Measurements from ENCODE around the gene MACROD1.

Gene MACROD1

DNA sequence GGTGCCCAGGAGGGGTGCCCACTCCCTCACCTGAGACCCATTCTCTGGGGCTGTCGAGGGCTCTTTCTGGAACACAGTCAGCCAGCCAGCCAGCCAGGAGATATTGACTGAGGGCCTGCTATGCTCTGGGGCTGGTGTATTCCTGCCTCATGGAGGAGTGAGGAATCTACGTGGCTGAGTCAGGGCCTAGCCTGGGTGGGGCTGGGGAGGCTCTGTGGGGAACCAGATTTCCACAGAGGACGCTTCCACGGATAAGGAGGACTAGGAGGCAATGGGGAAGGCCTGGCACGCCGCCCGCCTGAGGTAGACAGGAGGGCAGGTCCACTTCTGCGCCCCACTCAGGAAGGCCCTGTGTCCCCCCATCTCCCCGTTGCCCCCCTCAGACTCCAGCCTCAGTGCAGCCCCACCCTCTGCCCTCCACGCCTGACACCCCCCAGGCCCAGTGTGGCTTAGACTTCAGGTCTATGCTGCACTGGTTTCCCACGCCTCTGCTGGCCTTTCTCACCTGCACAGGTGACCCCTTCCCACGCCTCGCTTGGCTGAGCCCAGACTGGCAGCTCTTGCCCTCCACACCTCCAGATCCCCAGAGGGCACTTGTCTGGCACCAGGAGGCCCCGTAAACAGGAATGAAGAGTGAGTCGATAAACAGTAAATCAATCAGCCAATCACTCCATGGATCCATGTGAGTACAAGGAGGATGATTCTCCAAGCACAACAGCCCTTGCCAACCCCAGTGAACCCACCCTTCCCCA is 37.5 kb downstream of the MACROD1 start:
- DNase-seq: no peak

DNA sequence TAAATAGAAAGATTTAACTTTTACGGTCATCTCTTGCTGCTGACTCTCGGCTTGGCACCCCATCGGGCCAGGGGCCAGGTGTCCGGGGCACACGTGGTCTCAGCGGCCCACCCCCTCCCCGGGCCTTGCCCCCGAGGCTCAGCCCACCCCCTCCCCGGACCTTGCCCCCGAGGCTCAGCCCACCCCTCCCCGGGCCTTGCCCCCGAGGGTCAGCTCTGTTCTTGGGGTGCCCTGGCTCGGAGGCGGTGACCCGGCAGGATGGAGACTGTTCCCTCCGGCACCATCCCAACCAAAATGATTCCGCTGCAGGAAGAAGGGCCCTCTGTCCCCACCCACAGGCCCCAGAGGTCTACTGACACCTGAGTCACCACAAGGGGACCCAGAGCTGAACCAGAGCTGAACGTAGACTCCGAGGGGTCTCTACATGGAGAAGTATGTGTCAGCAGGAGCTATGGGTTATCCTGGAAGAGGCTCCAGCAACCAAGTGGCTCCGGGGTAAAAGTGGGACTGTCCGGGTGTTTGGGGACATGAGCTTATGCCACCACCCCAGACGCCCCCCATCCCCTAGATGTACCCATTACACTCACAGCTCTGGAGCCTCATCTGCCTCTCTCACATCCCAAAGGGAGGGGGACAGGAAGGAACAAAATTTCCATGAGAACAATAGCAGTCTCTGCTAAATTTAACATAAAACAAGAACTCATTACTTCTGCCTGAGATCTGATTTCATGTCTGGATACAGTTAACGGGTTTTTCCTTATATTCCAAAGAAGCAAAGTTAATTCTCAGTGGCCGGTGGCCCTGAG is 38.4 kb downstream of the MACROD1 start:
- DNase-seq: no peak

DNA sequence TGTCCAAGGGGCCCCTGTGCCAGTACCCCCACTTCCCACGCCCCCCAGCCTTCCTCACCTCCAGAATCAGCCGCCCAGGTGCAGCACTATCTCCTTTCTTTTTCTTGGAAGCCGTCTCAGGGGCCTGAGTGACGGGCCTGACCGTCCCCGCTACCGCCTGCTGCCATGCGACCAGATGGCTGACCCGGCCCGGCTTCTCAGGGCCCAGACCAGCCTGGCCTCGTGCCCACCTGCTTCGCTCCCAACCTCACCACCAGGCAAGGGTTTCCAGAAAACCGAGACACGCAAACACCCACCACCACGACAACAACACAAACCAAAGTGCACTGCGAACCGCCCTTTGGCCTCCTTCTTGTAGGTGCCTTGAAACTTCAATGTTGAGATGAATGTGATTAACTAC is 39.1 kb downstream of the MACROD1 start:
- DNase-seq: no peak

DNA sequence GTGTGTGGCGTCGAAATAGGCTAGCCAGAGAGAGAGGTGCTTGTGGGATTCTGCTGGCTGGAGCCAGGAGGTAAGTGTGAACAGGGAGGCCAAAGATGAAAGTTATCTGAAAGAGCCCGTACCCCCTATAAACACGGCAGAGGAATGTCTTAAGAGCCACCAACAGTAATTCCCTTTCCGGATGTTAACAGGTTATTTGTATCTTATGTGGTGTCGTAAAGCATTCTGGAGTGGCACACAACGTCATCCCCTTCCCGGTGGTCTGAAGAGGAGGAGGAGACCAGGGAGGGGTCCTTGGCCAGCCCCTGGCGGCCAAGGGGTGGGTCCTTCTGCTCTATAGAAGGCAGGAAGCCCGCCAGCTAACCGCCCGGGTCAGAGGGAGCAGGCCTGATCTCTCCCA is 39.5 kb downstream of the MACROD1 start:
- no peak for DNase-seq

DNA sequence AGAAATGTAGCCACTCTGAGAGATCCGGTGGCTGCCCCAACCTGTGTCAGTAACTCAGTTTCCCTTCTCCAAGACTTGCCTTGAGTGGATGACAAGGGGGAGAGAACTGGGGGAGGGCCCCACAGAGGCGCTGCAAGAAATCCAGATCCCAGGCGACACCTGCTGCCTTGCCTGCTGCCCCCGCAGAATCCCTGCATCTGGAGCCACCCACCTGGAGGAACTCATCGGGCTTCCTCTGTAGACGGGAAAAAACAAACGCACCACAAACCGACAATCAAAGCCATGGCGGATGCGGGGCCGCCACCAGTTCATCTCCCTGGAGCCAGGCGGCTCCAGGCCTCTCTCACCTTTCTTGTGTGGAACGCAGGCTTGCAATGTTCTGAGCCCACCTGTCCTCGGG is 40.2 kb downstream of the MACROD1 start:
- DNase-seq: no peak

DNA sequence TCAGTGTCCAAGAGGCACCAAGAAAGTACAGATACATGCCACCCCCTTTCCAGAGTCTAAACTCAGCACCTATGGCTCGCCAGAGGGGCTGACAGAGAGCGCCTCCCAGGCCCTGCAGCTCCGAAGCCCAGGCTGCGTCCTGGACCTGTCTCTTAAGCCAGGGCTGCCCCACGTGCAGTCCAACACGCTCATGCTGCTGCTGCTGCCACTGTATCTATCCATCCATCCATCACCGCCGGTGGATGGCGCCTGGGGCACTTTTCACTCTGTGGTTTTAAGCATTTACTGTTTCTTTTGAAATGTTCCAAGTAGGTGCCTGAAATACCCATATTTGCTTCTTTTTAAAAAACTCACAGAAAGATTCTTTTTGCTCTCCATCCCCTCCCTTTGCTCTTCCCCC is 41.8 kb downstream of the MACROD1 start:
- DNase-seq: no peak

DNA sequence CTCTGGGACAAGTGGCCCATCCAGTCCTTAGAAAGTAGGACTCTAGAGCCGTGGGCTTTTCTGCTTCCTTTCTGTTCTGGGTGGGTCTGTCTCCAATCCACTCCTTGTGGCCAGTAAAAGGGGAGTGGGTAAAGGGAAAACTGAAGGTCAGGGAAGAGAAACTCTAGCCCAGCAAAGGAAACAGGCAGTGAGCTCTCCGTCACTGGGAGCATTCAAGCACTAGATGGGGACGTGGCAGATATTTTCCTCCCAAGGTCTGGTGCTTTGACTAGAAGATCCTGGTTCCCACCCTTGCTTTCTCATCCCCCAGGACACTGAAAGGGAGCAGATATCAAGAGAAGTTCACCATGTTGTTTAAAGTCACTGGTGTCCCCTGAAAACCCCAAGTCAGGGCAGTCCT is 42.2 kb downstream of the MACROD1 start:
- no peak for DNase-seq

DNA sequence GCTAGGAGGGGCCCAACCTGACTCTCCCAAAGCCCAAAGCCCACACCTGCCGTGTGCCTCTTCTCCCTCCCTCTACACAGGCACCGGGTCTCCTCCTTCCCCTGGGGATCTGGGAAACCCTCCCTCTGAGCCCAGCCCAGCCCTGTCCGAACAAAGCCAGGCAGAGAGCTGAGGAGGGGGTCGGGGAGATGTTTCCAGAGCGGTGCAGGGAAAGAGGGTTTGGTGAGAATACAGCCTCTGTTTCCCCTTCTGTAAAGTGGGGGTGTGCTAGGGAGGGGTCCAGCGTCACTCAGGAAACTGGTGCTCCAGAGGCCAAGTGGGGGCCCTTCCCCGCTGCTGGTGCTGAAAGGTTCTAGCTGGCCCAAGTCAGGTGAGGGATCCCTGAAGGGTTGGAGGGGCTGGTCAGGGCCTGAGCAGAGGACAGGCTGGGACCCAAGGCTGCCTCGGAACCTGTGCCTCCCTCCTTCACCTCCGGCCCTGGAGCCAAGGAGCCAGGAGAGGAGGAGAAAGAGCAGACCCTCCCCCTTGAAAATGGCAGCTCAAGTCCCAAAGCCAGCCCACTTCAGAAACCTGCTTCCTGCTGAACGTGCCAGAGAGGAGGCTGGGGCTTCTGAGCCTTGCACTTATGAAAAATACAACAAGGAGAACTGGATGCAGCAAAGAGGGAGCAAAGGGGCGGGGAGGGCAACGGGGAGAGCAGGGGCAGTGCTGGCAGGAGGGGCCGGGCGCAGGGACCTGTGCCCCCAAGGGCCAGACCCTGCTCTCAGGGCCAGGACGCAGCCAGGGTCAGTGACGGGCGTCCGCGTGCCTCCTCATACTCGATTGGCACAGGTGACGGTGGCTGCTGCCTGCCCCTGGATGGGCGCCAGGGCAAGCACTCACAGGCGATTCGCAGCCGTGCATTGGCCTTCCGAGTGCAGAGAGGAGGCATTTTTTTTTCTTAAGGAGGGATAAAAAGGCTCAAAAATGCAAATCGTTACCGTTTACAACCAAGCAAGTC is 43.2 kb downstream of the MACROD1 start:
- DNase-seq: peak; percentile 35

DNA sequence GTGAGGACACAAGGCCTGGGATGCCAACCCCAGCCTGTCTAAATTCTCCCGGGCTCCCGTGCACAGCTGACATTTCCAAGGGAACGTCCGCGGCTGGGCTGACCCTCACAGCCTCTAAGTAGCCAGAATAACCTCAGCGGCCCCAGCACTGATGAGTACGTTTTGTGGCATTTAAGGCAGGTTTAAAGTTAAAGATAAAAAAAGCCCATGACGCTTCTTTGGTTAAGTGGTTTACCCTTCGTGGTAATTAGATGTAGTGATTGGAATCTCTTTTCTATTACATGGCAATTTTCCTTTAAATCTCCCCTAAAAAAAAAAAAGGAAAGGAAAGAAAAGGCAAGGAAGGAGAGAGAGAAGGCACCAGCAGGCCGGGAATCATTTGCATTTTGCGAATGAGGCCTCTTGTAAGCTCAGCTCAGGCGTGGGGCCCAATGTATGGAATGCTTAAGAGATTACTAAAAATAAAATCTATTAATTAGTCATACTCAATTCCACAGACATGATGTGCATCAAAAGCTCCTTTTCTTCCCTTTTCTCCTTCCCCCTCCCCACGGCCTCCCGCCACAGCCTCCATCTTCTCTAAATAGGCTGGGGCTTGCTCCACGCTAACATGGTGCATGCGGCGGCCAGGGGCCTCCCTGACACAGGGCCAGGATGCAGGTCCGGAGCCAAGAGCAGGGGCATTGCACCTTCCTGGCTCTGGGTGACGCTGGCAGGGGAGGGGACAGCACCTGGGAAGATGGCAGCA is 44.1 kb downstream of the MACROD1 start:
- no peak for DNase-seq

DNA sequence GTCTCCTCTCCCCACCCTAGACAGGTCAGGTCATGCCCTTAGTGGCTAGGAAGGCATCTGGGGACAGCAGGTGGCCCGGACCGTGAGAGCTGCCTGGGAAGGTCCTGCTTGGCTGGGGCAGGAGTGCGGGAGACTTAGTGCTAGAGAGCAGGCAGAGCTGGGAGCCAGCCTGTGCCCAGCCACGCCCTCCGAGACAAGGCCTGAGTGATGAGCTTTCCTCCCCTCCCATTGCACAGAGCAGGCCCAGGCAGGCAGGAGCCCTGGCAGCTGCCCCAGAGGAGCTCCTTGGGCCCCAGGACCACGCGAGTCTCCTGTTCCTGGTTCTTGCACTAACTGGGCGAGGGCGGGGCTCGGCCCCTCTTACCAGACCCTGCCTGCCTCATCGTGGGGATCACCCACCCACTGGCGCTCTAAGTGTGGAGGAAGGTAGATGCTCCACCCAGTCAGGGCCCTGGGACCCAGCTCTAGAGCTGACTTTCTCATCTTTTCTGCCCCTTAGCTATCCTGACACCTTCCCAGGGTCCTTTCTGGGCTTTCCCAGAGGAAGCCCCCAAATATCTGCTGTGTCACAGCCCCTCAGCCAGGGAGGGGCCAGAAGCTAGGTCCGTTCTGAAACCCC is 44.9 kb downstream of the MACROD1 start:
- DNase-seq: peak; percentile 57

DNA sequence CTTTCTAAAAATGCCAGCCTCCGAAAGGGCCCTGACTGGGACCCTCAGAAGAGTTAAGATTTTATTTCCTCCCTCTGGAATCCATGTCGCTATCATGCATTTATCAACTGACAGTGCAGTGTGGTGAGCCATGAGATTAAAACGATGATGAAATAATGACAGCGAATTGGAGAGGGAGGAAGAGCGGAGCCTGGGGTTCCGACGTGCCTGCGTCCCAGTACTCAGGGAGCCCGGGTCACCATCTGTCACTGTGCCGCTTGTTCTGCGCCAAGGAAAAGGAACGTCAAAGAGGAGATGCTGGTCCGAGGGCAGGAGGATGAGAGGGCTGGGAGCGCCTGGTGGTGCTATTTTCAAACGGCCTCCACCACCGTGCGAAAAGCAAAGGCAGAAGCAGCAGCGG is 46.2 kb downstream of the MACROD1 start:
- DNase-seq: no peak

DNA sequence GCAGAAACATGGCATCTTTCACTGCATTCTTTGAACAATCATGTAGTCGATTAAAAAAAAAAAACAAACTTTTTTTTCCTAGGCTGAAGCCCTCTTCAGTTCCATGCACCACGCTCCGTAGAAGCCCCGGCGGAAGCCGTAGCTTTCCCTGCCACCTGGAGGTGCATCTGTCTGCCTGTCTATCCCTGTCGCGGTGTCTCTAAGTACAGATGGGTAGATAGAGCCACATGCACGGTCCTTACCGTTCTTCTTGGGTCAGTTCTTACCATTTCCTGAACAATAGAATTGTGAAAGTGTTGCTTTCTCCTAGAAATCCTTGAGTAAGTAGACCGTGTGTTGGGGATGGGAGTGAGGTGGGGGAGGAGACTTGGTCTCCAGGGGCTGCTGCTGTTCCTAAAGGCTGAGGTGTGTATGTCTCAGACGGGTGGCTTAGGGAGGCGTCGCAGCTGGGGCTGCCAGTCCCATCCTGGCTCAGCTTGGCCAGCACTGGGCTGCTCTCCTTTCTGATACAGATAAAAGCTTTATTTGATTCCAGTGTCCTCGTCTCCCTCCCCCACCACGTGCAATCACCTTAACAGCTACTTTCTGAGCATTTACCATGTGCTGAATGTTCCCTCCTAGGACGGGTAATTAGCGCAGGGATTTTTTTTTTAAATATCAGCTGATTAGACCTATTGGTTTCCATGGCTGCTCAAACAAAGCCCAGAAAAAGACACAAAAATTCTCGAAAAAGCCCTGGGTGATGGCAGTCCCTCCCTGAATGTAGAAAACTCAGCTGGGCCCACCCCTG is 46.8 kb downstream of the MACROD1 start:
- DNase-seq: no peak

DNA sequence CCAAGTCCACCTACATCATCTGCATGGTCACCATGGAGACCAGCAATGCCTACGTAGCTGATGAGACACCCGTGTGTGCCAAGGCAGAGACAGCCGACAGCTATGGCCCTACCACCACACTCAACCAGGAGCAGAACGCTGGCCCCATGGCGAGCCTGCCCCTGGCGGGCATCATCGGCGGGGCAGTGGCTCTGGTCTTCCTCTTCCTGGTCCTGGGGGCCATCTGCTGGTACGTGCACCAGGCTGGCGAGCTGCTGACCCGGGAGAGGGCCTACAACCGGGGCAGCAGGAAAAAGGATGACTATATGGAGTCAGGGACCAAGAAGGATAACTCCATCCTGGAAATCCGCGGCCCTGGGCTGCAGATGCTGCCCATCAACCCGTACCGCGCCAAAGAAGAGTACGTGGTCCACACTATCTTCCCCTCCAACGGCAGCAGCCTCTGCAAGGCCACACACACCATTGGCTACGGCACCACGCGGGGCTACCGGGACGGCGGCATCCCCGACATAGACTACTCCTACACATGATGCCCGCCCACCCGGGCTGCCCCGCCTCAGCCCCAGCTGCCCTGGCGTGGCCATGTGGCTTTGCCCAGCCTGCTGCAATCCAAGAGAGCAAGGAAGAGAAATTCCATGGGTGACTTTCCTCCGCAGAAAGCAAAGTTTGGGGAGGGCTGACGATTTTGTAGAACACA is 48.0 kb downstream of the MACROD1 start:
- no peak for DNase-seq

DNA sequence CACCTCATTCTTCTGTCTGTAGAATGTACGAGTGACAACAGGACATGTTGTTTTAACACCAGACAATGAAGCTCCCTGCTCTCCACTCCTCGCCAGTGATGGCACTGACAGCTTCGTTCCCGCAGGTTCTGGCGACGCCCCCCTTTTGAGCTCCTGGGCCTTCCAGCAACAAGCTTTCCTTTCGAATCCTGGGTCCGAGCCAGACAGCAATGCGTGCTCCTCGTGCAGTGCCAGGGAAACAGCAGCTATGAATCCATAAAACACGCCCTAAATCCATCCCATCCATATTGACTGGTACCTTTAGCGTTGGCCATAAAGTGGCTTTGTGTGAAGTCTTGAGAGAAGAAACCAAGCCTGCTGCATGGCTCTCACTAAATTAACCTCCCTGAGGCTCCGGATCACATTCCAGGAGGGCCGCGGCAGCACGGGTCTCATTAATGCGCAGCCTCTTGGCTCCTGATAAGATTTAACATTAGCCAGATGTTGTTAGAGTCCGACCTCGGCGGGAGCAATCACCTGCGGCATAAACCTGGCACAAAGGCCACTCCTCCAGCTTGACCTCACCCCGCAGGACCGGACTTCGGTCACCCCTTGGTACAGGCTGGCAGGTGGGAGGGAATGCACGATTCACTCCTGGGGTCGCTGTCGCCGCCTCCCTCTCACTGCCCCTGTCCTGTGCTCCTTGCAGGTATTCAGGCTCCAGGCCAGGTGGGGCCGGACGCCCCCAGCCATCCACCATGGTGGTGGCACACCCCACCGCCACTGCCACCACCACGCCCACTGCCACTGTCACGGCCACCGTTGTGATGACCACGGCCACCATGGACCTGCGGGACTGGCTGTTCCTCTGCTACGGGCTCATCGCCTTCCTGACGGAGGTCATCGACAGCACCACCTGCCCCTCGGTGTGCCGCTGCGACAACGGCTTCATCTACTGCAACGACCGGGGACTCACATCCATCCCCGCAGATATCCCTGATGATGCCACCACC is 50.1 kb downstream of the MACROD1 start:
- no peak for DNase-seq

DNA sequence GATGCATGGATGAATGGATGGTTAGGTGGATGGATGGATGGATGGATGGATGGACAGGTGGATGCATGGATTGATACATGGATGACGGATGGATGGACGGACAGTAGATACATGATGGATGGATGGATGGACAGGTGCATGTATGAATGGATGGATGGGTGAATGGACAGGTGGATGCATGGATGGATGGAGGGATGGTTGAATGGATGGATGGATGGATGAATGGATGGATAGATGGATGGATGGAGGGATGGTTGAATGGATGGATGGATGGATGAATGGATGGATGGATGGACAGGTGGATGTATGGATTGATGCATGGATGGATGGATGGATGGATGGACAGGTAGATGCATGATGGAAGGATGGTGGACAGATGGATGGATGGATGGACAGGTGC is 51.7 kb downstream of the MACROD1 start:
- no peak for DNase-seq

DNA sequence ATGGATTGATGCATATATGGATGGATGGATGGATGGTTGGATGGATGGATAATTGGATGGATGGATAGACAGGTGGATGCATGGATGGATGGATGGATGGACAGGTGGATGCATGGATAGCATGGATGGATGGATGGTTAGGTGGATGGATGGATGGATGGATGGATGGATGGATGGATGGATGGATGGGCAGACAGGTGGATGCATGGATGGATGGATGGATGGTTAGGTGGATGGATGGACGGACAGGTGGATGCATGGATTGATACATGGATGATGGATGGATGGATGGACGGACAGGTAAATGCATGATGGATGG is 52.5 kb downstream of the MACROD1 start:
- no peak for DNase-seq

DNA sequence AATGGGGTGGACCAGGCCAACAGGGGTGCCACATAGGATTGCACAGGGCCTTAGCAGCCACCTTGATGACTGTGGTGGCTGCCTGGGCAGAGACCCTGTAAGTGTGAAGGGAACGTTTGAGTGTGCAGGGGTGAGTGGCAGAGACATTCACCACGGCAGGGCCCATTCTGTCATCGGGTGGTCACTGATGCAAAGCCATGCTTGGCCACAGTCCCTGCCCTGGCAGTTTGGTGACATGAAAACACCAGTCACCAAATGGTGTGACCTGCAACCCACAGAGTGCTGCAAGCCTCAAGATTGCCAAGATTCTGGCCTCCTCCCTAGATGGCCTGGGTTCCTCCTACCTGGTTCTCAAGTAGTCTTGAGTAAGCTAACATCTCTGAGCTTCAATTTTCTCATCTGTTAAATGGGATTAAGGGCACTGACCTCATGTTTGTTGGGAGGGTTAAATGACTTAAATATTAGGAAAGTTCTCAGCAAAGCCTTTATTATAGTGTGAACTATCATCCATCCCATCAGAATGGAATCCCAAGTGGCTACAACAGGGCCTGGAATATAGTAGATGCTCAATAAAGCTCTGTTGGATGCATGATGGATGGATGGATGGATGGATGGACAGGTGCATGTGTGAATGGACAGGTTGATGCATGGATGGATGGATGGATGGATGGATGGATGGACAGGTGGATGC is 53.0 kb downstream of the MACROD1 start:
- DNase-seq: no peak

DNA sequence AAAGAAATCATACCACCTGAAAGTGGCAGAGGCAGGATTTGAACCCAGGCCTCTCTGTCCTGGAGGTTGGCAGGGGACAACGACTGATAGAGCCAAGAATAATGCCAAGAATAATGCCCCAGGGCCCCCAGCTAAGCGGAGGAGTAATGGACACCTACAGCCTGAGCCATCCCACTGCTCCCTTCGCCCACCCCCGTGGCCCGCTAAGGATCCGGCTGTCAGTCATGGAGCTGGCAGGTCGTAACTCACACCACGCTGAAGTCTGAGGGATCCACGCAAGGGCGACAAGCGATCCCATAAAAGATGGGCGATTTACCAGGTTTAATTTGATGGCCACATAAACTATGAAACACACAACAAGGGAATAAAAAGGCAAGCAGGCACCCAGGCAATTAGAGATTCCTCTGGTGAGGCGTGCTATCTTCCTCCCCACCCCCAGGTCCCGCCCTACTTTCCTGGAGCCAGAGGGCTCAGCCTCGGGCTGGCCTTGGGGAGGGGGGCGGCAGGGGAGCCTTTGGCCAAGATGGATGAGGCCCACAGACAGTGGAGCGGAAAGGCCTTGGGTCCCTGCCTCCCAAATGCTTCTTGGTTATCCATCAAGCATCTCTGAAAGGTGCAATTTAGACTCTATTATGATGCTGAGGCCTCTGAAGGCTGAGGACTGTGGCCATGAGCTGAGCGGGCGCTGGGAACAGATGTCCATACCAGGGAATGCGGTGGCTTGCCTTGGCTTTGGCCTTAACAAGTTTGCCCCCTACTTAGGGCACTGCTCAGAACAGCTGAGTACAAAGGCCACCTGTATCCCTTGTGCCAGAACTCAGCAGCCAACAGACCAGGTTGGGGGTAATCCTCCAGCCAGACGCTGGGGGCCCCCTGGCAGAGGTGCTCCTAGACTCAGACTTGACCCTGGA is 55.2 kb downstream of the MACROD1 start:
- DNase-seq: no peak

Data from NCI-H1436 (cell line).